Pons (tissue), 1 donor: ENCODE results near the gene NOTCH3.

Experiments
- DNase-seq: peaks from one replicate; pipeline ENCODE4 v3.0.0-alpha.2; 2016; ENCODE audit warnings: low spot score

The NOTCH3 gene

GRCh38 chr19:15161028-15161984 is 39.5 kb downstream of the NOTCH3 start:
- no peak for DNase-seq

DNA sequence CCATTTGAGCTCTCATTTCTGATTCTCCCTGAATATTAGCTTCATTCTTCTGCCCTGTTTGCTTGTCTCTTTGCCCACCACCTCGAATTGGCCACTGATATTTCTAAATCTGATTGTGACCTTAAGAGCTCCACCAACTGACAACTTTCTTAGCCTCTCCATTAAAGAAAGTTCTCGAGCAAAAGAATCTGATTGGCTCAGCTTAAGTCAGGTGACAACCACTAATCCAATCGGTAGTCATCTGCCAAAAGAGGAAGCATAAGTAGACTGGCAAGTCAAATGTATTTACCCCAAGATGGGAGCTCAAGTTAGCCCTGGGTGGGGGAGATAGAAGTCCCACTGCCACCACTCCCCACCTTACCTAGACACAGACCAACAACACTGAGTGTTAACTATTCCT is 41.5 kb downstream of the NOTCH3 start:
- DNase-seq = no peak

GRCh38 chr19:15156391-15156790 is 44.4 kb downstream of the NOTCH3 start:
- no peak for DNase-seq

GRCh38 chr19:15155296-15155695 is 45.5 kb downstream of the NOTCH3 start:
- DNase-seq = no peak

DNA sequence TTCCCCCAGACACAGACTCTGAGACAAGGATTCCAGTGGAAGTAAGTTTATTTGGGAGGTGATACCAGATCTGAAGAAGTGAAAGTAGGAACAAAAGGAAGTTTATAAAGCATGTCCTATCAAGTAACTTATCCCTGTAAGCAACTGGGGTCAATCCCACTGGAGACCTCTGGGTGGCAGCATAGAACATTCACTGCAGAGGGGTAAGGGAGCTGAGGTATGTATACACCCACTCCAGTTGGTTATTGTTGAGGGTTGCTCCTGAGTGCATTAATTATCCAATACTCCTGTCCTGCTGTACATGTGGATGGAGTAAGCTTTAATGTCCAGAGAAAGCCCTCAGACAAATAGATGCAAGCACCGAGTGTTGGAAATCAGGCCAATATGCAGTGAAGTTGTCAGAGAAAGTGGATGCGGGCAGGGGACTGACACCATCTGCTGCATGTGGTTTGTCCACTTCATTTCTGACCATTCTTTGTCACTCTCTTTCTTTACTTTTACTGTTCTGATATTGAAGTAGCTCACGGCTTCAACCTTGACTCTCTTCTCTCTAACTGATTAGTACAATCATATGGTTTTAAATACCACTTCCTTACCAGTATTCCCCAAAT is 46.7 kb downstream of the NOTCH3 start:
- DNase-seq = no peak

DNA sequence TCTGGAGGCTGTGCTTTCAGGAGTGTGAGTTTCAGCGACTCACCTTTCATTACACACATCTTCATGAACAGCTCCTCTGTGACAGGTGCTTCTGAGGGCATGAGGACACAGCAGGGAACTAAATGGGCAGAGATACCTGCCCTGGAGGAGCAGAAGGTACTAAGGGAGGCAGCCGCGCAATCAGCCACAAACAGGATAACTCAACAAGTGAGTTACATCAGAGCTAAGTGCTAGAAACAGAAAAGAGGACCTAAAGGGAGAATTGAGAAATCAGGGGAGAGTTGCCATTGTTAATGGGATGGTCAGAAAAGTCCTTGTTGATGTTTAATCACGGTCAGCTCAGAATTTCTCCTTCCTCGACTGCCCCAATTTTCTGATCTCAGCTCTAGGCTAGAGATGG is 51.1 kb downstream of the NOTCH3 start:
- DNase-seq = no peak

- no peak for DNase-seq
Observed at GRCh38 chr19:15147090-15147489, 53.7 kb downstream of the NOTCH3 start.

GRCh38 chr19:15144046-15144646 is 56.6 kb downstream of the NOTCH3 start:
- no peak for DNase-seq

GRCh38 chr19:15142313-15142712 is 58.5 kb downstream of the NOTCH3 start:
- no peak for DNase-seq

GRCh38 chr19:15141143-15141542 is 59.7 kb downstream of the NOTCH3 start:
- no peak for DNase-seq

DNA sequence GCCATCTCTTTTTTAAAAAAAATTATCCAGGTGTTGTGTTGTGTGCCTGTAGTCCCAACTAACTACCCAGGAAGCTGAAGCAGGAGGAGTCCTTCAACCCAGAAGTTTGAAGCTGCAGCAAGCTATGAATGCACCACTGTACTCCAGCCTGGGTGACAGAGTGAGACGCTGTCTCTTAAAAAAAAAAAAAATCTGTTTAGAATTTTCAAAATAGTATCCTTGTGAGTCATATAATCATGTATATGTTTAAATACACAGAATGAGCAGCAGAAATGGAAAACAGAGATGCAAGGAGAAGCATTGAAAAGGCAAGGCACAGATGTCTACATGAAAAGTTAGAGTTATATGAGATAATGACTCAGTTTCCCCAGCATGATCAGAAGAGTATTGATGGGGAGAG is 62.4 kb downstream of the NOTCH3 start:
- DNase-seq = no peak

DNA sequence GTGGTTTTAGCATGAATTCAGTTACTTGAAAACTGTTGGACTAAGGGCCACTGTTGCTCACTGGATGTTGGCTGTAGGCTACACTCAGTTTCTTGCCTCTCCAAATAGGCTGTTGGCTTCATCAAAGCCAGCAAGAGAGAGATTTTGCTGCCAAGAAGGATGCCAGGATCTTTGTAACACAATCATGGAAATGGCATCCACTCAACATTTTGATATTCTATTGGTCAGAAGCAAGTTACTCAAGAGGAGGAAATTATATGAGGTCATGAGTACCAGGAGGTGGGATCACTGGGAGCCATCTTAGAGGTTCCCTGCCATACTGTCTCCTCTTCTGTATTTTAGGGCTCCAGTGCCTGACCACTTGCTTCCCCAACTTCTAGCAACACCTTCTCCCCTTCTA is 63.0 kb downstream of the NOTCH3 start:
- DNase-seq = no peak

- DNase-seq = no peak
Observed at GRCh38 chr19:15136234-15136954, 64.4 kb downstream of the NOTCH3 start.

DNA sequence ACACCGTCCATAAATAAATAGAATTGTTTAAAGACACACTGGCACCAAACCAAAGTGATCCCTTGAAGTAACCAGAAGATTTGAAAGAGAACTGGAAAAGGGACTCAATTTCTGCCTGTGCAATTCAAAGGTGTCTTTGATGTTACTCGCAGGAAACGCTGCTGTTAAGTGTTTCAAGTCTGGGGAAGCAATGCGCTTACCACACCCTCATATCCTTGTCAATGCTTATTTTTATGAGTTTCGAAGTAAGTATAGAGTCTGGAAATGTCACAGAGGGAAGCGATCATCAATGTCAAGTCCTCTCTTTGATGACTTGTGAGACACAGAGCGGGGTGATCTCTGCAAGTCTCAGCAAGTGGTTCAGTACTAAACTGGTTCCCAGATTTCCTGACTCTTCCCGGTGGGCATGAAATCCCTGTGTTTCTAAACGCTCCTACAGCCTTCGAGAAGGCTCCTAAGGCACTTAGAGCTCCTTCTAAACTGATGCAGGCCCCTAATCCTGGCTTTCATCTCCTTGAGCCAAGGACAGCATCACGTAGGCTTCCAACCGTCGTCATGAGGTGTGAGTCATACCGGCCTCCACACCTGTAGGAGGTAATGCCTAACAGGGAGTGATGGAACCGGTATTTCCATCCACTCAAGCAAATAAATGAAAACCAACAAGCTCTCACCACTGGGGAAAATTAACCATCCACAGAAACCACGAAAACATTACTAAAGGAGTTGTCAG is 70.8 kb downstream of the NOTCH3 start:
- DNase-seq = no peak

DNA sequence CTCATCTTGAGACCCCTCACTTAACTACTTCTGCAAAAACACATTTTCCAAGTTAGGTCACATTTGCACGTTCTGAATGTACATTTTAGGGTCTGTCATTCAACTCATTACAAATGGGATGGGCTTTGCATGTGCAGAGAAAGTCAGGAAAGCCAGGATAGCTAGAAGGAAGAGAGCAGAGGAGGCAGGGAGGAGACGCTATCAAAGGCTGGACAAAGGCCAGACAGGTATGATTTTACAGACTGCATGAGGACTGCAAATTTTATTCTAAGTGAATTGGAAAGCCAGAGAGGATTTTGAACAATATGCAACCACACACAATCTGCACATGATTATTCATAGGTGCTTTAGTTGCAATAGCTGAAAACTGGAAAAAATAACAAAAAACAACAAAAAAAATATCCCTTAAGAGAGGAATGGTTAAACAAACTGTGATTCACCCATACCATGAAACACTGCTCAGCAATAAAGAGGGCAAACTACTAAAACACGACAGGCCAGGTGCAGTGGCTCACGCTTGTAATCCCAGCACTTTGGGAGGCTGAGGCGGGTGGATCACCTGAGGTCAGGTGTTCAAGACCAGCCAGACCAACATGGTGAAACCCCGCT is 72.5 kb downstream of the NOTCH3 start:
- no peak for DNase-seq

DNA sequence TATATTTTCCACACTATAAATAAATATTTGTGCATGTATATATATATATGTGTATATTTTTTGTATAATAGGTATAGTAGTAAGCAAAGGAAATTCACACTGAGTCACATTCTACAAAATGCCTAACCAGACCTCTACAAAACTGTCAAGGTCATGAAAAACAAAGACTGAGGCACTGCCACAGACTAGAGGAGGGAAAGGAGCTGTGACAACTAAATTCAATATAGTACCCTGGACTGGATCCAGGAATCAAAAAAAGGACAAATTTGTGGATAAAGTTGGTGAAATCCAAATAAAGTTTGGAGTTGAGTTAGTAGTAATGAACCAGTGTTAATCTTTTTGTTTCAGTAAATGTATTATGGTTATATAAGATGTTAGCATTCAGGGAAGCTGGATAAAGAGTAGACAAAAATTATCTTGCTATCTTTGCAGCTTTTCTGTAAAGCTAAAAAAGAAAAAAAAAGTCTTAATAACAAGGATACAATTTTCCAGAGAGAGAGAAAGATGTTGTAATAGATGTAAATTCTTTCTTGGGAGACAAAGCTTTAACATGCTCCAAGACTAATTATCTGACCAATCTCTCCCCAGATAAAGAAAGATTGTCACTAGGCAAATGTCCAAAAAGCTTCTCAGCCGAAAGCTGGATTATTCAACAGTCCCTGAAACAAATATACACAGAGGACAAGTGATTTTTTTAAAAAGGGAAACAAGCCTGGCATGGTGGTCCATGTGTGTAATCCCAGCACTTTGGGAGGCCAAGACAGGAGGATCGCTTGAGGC is 74.5 kb downstream of the NOTCH3 start:
- DNase-seq = peak; percentile 41

GRCh38 chr19:15125232-15126067 is 75.3 kb downstream of the NOTCH3 start:
- DNase-seq = peak; percentile 97

GRCh38 chr19:15124572-15125231 is 76.1 kb downstream of the NOTCH3 start:
- peak; percentile 11 for DNase-seq

DNA sequence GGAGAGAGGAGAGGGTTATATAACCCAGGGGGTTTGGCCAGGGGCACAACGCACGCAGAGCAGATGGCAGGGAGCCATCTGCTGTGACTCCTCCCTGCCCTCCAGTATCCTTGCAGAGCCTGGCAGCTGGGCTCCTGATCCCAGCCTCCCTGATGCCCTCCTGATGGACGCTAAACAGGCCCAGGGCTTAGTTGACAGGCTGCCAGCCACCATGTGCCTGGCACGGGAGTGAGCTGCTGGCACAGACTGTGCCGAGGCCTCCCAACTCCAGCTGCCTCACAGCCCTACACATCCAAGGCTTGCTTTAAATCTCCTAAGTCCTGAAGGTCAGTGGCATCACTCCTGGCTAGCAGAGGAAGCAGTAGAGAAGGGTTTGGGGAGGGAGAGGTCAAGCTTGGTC is 76.9 kb downstream of the NOTCH3 start:
- DNase-seq = peak; percentile 77
